Sciatic nerve (tissue), 2 donors: Measurements from ENCODE around the gene ANAPC10. TPM values are rescaled to one million over a fixed set of nuclear protein-coding genes. Genes with fewer than 3 reads are reported as not detected.

Experiments used
- ATAC-seq: fragments of 200-7000 bp; cut with Tn5 transposase; one replicate; pipeline ENCODE4 v1.9.1; 2020; ENCODE audit warnings: mild to moderate bottlenecking, moderate library complexity
- DNase-seq: peaks from one replicate; pipeline ENCODE4 v3.0.0-alpha.2; 2020; ENCODE audit warnings: low spot score
- intact Hi-C: fragments of 100-400 bp; cut with DNase I; formaldehyde crosslinking; loops from one replicate; pipeline ENCODE4 v1.14.2; 2022
- total RNA-seq: library from RNA; stranded (reverse); fragmentation: NEBNext Ultra II Directional; extraction: Animal tissue kit (Norgen Biotek cat#: 25700); gene quantifications from one replicate; pipeline ENCODE4 v1.2.1, GENCODE V29; 2021
- donor health status: DM: no; HTN: no; CAD: no.
- donor health status: DM: no; HTN: no; CAD: no.

Gene ANAPC10
- total RNA-seq, 1 donor from 2014 or later, result 22.5 TPM

DNA sequence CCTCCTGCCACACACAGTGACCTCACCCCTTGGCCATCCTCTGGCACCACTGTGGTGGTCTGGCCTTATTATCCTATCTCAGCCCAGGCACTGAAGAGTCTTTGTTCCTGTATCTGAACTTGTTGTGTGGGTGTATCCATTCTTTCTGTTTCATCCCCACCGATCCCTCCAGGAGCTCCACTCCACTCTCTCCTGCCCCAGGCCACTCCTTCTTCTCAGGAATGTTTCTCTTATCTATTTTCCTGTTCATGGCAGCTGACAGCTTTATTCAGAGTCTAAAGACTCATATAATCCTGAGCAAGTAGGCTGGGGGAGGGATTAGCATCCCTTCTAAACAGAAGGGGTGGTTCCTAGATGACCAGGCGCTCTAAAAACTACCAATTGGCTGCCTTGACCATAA lies 150.0 kb downstream of the ANAPC10 start:
- intact Hi-C loops, result no loop called here
- DNase-seq (no peak), ATAC-seq (no peak)

Other genes with a start within 250 kb of the ANAPC10 start
- gene ABCE1, start 115 bp upstream of the ANAPC10 start, total RNA-seq, result 43.8 TPM
- gene OTUD4, start 82.4 kb upstream of the ANAPC10 start, total RNA-seq, result 64.5 TPM